Thoracic aorta endothelial cell (primary cell): ENCODE data around the gene PVALB. TPM values are rescaled to one million over a fixed set of nuclear protein-coding genes. Genes with fewer than 3 reads are reported as not detected.

ENCODE experiments used
- total RNA-seq: library from RNA; depleted of rRNA; stranded (reverse); fragments of >200 nt; gene quantifications from 2 replicates; pipeline ENCODE4 v1.2.3, GENCODE V29; 2012

The PVALB gene, protein sequence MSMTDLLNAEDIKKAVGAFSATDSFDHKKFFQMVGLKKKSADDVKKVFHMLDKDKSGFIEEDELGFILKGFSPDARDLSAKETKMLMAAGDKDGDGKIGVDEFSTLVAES
- total RNA-seq: not detected in 2 replicates

DNA sequence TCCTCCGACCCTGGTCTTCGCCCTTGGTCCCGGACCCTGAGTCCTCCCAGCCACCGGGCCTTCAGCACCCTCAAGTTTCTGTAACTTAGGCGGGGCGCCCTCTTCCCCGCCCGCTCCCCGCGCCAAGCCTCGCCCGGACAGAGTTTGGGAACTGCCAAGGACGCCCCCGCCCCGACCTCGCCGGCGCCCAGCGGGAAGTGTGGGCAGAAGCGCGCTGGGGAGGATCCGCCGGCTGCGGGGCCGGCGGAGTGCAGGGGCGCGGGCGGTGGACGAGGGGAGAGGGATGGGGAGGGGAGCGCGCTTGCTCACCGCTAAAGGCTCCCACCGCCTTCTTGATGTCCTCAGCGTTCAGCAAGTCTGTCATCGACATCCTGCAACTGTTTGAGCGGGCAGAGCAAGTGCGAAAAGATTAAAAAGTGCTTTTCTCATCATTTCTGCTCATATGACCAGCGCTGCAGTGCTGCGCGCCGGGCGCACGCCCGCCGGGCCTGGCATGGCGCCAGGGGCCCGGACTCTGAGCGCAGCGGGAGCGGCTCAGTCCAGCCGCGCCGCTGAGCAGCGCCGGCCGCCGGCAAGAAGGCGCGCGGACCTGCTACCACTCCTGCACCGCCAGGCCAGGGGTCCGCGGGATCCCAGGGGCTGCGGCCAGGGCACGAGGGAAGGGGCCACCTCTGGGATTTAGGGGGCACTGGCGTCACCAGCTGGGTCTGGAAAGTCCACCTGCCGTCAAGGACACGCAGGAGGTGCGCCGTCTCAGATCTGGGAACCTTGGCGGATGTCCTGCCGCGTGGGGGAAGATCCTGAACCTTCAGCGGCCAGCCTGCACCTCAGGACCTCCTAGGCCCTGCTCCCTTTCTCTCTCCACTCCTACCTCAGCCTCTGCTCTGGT, at the start of gene PVALB:
TSS of gene PVALB (minus strand) at position 400 of the 889 bp plus-strand sequence. CDS start at position 370, 30 bp downstream.

DNA sequence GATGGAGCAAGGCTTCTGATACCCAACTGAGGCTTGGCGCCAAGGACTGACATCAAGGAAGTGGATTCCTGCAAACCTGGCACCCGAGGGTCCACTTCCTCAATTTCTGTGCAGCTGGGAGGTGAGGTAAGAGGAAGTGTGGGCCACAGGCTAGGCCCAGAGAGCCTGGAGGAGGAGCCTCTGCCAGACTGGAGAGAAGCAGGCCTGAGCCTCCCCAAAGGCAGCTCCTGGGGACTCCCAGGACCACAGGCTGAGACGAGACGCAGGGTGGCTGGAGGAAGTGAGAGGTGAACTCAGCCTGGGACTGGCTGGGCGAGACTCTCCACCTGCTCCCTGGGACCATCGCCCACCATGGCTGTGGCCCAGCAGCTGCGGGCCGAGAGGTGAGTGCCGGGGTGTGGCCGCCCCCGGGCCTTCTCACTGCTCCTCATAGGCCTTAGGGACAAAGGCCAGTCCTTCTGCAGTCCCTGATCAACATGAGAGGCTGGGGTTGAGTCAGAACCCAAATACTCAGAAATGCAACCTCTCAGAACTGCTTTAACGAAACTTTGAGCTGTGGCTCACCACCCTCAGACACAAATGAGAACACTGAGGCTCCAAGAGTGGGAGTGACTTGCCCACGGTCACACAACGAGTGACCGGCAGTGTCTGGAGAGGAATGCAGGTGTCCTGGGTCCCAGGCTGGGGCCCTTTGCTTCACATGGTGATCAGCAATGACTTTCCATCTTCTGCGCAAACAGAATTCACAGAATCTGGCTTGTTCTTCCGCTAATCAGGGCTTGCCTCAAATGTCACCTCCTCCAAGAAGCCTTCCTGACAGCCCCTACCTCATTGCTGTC, 44.2 kb upstream of the PVALB start, which contains the start of gene NCF4:
TSS of gene NCF4 (plus strand) at position 186 of the 839 bp plus-strand sequence. CDS start at position 352, 166 bp downstream.

DNA sequence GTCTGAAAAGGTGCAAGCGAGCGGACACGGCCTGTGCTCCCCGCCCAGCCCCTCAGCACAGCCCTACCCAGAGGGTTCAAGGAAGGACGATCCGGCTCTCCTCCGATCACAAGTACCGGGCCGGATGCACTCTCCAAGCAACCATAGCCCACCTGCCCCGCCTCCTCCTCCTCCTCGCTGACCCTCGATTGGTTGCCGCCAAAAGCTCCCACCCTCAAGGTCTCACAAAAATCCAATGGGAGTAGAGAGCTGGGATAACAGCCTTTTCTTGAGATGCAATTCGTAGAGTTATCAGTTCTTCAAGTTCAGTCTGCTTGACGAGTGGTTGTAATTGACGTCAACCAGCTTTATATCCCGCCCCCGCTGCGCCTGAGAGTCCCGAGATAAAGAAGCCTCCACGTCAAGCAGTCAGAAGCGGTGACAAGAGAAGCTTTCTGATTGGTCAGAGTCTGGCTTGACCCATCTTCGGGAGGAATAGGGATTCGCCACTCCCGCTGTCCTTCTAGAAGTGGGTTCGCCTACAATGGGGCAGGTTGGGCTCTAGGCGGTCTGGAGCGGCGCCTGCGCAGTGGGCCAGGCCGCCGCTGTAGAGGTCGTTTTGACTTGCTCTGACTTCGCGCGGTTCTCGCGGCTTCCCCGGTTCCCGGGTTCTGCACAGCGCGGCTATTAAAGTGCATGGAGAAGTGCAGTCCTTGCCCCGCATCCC, 40.7 kb downstream of the PVALB start, which contains the start of gene IFT27:
TSS of gene IFT27 (minus strand) at position 156 of the 706 bp plus-strand sequence. CDS start 412 bp downstream, outside the sequence.

Other genes starting within 250 kb of the PVALB start
- gene CACNG2, start 113.3 kb downstream of the PVALB start, total RNA-seq: not detected in 2 replicates
- 14.4 and 18.1 TPM in 2 replicates for gene IFT27, start 40.9 kb downstream of the PVALB start, total RNA-seq
- gene NCF4, start 44.0 kb upstream of the PVALB start, total RNA-seq: not detected in 2 replicates
- gene CSF2RB, start 96.6 kb upstream of the PVALB start, total RNA-seq: 13.4 and 15.7 TPM in 2 replicates
- gene TST, start 202.4 kb upstream of the PVALB start, total RNA-seq: 40.9 and 41.8 TPM in 2 replicates
- gene MPST, start 202.7 kb upstream of the PVALB start, total RNA-seq: 108 and 115 TPM in 2 replicates
- 24.6 and 29.1 TPM in 2 replicates for gene KCTD17, start 234.7 kb upstream of the PVALB start, total RNA-seq